22Rv1 (cell line): ENCODE data around the gene TMEM139.
A peak's percentile ranks its signal among the peaks of the same experiment; 100 is the strongest.

Experiments used
- H3K27ac ChIP-seq: fragments of 450-650 bp; 2 replicates; pipeline ENCODE4 v1.5.1; 2017
- CTCF ChIP-seq: fragments of 450-650 bp; IDR thresholded peaks from 2 replicates; pipeline ENCODE4 v1.5.1; 2017; ENCODE audit warnings: mild to moderate bottlenecking
- ZFX ChIP-seq: fragments of 450-650 bp; IDR thresholded peaks from 2 replicates; pipeline ENCODE4 v1.6.1; 2017; ENCODE audit warnings: antibody characterized with exemption, borderline replicate concordance

The TMEM139 gene

DNA sequence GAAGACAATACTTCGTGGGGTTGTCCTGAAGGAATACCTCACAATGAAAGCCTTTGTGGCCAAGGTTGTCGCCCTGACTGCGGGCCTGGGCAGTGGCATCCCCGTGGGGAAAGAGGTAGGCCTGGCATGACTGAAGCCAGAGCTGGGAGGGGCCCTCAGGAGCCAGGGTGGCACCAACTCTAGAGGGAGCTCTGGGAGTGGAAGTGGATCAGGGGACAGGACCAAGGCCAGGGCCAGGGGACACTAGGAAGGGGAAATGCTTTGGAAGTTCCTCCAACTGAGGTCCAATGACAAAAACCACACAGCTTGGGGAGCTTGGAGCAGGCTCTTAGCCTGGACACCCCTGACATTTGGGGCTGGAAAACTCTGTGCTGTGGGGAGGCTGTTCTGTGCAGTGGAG lies 37.0 kb downstream of the TMEM139 start:
- TF ChIP-seq CTCF (peak; percentile 54), ZFX (no peak)
- H3K27ac ChIP-seq, result no peak overlapping the region

- H3K27ac ChIP-seq, result no peak overlapping the region
- no peak for TF ChIP-seq CTCF
- no peak for TF ChIP-seq ZFX
Observed at GRCh38 chr7:143322760-143323633, 38.2 kb downstream of the TMEM139 start.

DNA sequence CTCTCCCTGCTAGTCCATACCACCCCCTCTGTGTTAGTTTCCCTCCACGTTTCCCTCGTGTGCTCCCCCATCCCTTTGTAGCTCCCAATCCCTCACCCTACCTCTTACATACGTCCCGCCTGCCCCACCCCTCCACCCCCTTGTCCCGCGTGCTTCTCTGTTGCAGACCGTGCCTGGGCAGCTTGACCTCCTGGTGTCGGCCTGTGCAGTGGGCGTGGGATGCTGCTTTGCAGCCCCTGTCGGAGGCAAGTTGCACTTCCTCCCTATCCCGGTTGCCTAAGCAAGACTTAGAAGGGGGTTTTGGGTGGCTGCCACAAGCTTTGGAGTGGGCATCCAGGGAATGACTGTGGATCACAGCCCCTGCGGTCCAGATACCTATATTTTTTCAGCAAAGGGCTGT lies 38.9 kb downstream of the TMEM139 start:
- TF ChIP-seq CTCF (no peak), ZFX (no peak)

GRCh38 chr7:143325240-143325639 lies 40.5 kb downstream of the TMEM139 start:
- no peak for TF ChIP-seq ZFX
- no peak for TF ChIP-seq CTCF
- peak overlapping the region; percentile 32 for H3K27ac ChIP-seq

More for the DNA sequence above, 38.9 kb downstream of the TMEM139 start:
- no peak overlapping the region for H3K27ac ChIP-seq

DNA sequence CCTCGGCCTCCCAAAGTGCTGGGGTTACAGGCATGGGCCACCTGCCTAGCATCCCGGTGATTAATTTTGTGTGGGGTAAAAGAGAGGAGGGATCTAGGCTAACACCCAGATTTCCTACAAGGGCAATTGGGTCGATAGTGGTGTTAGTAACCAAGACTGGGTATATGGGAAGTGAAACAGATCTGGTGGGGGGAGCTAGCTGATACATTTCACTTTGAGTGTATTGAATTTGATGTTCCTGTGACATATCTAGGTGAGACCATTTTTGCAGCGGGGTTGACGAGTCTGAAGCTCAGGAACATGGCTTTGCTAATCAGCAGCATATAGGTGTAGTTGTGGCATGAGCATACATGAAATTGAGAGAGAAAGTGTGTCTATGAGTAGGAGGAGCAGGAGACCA lies 43.1 kb downstream of the TMEM139 start:
- TF ChIP-seq ZFX (no peak), CTCF (no peak)
- no peak overlapping the region for H3K27ac ChIP-seq

GRCh38 chr7:143329471-143330170 lies 44.9 kb downstream of the TMEM139 start:
- H3K27ac ChIP-seq, result no peak overlapping the region
- TF ChIP-seq ZFX (no peak), CTCF (no peak)

- H3K27ac ChIP-seq, result no peak overlapping the region
- TF ChIP-seq CTCF, result no peak
- TF ChIP-seq ZFX, result no peak
Observed at GRCh38 chr7:143331179-143331801, 46.5 kb downstream of the TMEM139 start.
